GM15510 (cell line): ENCODE data around the gene CACNG4.

Source experiments
- POLR2A ChIP-seq: IDR thresholded peaks from 3 replicates; pipeline ENCODE4 v1.6.1; 2011; ENCODE audit warnings: borderline replicate concordance; ENCODE audit not compliant: insufficient read length; ENCODE audit errors: extremely low read depth

CACNG4 gene

DNA sequence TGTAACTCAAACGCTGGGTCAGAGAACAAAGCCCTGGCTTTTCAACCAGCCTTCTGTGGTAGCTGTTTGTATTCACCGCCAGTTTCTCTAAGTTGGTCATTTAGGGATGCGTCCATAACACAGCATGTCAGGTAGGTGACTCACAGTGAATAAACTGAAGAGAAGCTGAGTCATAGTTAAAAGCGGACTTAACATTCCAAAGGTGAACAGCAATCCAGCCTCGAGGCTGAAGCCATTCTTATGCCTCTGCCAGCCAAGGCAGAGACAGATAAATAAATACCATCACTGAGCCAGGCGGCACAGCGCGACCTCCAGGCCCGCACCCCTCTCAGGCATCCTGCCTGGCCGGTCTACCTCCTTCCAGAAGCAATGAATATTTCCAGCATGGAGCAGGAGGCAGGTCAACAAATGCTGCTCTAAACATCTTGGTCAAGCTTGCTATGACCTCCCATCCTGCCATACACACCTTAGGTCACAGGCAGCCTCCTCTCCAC lies 12.4 kb upstream of the CACNG4 start:
- TF ChIP-seq POLR2A, result no peak

DNA sequence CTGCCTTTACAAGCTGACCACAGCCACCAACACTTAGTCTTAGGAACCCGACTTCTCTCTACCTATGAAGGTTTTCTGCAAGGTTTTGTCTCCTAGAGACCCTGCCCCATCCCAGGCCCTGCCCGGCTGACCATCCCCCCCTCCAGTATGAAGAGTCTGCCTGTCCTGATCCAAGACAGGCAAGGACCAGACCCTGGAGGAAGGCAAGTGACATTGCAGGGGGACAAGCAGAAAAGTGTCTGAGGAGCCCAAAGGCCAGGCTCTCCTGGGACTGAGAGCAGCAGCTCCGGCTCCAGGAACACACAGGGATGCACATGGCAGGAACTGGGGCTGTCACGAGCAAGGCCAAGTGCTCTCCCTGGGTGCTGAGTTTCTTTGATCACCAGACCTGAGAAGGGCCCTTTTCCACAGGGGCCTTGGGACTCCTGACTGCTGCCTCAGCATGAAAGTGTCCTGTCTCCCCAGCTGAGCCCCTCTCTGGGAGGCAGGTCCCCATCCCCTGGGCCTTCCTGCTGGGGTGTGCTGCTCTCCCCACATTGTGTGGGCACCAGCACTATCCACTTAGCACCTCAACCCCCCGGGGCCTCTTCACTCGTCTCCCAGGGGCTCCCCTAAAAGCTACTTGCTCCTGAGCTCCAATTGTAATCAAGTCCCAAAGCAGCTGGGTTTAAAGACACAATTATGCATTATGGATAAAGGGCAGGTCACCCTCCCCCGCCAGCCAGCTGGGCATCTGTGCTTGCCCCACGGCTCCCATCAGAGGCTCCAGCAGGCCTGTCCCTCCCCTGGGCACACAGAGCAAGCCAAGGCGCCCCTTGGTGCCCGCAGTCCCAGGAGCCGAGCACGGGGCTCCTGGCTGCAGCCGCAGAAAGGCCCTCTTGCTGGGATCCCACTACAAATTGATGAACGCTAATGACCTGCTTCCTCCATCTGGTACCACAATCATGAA lies 11.6 kb upstream of the CACNG4 start:
- TF ChIP-seq POLR2A, result no peak

DNA sequence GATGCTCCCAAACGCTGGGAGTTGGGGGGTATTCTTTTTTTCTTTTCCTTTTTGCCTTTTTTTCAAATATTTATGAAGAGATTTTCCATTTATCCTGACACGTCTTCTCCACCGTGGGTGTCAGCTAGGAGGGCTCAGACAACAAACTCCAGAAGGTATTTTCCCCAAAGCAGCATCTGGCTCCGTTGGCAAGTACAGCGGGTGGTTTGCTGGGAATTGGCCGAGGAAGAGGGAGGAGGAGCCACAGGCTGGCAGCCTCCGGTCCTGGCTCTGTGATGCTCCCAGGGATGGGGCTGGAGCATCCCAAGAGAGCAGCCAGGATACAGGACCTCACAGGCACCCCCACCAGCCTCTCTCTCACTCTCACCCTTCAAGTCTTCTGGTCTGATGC lies 10.9 kb upstream of the CACNG4 start:
- no peak for TF ChIP-seq POLR2A

DNA sequence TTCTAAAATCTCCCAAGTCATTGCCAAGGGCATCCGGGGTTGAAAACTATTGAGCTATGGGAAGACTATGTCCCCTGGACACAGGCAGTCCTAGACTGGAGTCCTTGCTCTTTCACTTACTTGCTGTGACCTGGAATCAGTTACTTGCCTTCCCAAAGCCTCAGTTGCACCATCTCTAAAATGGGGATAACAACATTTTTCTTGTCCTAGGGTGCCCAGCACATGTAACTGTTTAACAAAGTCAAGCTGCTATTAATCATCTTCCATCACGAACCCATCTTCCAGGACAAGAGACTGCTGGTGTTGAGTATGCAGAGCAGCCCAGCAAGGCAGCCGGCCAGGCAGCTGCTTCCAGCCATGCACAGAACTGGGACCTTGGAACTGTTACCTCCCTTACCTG lies 9.9 kb upstream of the CACNG4 start:
- no peak for TF ChIP-seq POLR2A

DNA sequence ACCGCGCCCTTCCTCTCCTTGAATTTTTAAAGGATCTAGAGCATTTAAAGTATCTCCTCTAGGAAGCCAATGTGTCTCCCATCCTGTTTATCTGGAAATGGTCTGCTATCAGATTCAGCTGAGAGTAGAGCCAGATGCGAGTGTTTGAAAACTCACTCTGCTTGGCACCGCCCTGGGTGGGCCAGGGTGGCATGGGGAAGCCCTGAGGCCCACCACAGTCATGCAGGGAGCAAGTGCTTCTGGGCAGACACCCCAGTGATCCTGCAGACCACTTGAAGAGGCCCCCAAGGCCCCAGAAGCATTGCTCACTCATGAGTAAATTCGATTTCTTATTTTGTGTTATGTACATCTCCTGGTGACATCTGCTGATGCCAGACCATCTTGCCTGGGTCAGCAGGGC lies 8.7 kb upstream of the CACNG4 start:
- TF ChIP-seq POLR2A, result no peak

DNA sequence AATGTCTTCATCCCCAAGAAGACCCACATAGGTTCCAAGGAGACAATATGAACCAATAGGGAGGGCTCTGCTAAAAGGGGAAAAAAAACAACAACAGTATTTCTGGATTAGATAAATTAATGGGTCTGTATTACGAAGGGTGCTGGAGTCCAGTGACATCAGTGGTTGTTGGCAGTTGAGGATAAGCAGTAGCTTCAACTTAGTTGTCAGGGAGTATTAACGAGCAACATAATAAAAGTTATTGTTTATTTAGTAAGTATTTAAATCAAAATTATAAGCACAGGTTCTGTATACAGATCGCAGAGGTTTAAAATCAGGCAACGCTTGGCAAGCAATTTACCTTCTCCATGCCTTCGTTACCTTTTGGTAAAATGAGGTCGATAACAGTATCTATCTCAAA lies 7.6 kb upstream of the CACNG4 start:
- no peak for TF ChIP-seq POLR2A

DNA sequence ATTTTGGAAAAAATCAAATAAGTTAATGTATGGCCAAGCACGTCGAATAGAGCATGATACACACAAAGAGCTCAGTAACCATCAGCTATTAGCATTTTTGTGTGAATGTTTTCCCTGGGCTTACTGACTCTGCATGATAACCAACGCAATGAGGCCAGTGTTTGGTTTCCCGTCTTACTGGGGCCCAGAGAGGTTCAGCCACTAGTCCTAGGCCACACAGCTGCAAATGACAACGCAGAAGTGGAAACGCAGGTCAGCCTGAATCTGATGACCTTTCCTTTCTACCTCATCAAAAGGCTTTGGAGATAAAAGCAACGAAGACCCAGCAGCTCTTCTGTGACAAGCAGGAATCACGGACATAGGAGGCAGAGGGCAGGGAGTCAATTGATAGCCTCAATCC lies 7.2 kb upstream of the CACNG4 start:
- TF ChIP-seq POLR2A, result no peak

DNA sequence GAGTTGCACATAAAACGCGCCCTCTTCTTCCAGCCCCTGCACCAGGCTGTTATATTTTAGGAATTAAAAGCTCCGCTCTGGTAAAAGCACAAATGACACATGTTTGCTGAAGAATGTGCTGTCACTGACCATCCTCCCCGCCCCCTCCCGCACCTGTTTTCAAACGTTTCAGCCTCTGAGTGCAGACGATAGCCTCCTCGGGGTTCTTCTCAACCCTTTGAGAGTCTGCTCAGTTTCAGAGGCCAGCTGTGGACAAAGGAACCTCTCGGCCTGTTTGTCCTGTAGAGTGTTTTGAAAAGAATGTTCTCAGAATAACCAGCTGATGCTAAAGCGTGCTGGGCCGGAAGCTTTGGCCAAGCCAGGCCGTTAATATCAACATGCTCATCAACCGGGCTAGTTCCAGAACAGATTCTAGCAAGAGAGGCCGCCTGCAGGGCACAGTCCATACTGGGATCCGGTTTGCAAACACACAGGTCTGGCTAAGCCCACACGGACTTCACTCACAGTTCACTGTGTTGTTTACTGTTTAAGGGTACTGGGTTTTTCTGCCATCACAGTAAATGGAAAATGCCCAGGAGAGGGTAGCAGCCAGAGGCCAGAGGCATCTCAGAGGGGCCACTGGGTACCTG lies 6.4 kb upstream of the CACNG4 start:
- TF ChIP-seq POLR2A, result no peak

DNA sequence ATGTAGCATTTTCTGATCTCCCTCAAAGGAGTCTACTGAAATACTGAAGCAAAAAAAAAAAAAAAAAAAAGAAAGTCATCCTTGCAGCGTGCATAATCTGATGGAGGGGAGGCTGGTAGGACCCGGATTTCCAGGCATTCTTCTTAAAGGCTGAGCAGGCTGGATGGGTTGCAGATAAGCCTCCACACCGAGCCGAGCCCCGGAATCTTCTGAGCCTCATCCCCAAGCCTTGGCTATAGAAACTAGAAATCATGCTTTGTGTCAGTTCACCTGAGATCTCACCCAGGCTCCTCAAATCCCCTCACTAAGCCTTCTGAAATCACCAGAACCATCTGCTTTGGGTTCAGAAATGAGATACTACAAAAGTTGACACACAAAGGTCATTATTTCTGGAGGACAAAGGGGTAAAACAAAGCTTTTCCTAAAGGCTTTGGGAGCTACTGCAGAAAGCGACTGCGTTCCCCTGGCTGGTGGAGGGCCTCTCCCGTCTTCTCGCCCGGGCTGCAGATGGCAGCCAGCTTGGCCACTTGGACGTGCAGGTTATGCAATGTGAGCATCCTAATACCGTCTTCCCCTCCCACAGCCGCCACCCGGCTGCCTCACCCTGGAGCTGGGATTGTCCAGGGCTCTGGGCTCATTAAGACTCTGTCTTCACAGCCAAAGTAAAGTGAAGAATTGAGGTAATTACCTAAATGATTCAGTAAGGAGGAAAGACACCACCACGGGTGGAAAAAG lies 4.7 kb upstream of the CACNG4 start:
- TF ChIP-seq POLR2A, result no peak

DNA sequence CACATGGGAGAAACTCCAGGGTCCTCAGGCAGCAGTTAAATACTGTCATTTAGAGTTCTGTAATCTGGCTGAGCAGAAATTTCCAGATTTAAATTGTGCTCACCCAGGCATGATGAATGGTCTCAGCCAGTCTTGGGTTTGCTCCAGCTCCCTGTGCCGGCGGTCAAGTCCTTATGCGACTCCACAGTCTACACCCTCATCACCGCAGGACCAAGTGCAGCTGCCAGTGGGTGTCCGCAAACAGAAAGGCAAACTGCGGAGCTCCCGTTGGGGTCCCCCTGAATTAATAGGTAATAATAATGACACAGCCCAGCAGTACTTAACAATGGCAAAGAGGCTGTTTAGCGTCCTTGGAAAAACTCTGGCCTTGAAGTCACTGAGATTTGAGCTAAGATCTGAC lies 3.9 kb upstream of the CACNG4 start:
- no peak for TF ChIP-seq POLR2A

DNA sequence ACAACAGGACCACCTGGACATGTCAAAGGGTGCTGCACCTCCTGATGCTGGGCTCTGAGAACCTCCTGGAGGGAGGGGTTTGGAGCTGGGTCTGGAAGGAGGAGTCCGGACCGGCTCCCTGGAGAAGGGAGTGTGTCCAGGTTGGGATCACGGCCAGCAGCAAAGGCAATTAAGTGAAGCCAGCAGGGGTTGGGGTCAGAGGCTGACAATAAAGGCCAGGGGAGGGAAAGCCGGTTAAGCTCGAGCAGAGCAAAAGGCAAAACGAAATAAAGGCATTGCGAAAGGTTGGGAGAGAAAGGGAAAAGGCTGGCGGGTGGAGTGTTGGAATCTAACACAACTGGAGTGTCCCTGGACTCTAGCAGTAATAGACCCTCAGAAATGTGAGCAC lies 992 bp upstream of the CACNG4 start:
- no peak for TF ChIP-seq POLR2A

DNA sequence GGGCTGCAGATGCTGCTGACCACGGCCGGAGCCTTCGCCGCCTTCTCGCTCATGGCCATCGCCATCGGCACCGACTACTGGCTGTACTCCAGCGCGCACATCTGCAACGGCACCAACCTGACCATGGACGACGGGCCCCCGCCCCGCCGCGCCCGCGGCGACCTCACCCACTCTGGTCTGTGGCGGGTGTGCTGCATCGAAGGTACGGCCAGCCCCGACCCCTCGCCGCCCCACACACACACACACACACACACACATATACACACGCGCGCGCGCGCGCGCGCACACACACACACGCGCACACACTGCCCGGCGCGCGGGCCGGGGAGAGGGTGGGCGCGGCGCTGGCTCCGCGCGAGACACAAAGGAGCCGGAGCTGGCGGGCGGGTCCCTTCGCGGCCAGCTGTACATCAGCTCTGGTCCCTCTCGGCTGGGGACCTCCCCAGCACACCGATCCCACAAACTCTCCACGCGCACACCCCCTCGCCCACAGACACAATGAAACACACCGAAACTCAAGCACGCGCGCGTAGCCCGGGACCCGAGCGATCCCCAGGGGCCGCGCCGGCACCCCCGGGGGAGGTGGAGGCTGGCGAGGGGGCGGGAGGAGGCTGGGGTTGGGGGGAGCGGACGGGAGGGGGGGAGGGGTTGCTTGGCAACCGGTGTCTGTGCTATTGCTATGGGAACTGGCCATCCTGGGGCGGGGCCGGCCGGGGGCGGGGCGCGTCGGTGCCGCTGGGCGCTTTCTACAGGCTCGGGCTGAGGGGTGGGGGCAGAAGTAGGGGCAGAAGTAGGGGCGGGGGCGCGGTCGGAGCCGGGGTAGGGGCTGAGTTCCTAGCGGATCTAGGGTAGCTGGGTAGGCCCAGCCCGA lies 658 bp downstream of the CACNG4 start:
- TF ChIP-seq POLR2A, result no peak

DNA sequence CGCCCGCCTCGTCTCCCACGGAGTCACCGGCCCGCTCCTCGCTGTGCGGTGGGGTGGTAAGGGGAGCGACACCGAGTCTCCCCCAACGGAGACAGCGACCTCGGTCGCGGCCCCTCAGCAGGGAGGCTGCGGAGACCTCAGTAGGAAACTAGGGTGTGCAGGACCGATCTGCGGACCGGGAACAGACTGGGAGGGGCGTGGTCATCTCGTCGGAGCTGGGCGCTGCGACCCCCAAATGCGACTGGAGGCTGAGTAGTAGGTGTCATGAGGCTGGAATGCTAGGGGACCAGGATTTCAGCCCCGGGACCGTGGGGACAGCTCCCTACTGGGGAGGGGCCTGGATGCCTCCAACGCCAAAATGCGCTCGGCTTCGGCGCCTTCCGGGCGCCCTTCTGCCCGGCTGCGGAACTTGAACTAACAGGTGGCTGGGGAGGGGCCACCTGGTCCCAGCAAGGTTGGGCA lies 1.3 kb downstream of the CACNG4 start:
- no peak for TF ChIP-seq POLR2A

DNA sequence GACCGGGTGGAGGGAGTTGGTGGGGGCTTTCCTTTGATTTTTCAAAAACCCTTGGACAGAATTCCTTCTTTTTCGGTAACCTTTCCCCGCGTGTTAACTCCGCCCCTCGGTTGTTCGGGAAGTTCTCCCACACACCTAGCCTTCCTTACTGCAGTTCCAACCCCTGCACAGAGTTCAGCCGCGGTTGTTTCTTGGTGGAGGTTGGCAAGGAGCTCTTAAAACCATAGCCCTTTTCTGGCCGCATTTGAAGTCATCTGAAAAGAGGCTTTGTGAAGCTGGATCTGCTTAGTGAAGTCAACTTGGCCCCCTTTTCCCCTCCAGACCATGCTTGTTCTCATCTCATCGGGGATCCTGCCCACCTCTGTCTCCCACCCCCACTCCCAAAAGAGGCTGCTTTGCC lies 1.8 kb downstream of the CACNG4 start:
- TF ChIP-seq POLR2A, result no peak

DNA sequence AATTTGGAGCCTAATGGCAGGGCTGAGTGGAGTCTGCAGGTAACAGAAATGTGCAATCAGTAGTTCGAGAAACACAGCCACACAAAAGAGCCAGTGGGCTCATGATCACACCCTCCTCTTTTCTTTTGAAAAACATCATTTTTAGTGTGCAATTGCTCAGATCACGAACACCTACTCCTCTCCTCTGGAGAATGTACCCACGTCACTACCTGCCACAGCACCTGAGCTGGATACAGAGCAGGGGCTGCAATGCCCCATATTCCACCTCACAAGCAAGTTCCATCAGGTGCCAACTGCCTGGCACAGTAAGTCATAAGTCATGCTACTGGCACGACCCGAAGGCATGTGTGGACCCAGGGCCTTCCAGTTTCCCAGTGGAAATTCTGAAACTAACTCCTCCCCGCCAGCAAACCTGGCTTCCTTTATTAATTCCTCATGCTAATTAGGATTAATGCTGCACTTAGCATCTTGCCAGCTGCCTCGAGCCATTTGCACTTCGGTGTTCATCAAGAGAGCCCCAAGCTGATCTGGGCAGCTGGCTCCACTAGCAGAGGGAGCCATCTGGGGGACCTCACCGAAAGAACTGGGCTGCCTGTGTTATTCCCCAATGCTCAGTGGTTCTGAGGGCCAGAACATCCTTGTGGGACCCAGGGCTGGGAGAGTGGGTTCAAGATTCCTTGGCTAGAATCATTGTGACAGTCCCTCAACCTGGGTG lies 2.4 kb downstream of the CACNG4 start:
- TF ChIP-seq POLR2A, result no peak
